Activated CD4-positive, alpha-beta T cell treated with anti-CD3 and anti-CD28 coated beads for 36 hours (primary cell): Measurements from ENCODE around the gene LMF2. TPM values are rescaled to one million over a fixed set of nuclear protein-coding genes. Genes with fewer than 3 reads are reported as not detected.

ENCODE experiments used
- total RNA-seq, 2 experiments: library from RNA; stranded (reverse); gene quantifications; one replicate each; pipeline ENCODE4 v1.2.3, GENCODE V29; 2021

Gene LMF2
- total RNA-seq, 2 experiments from 2014 or later, result 46.8 to 49.4 TPM

Other genes starting within 250 kb of the LMF2 start
- gene MAPK12, start 246.0 kb downstream of the LMF2 start, total RNA-seq, result 1 to 10 TPM; 5.4 to 8.1 TPM
- 10 to 100 TPM; 11.6 to 13.6 TPM for gene MAPK11, start 237.3 kb downstream of the LMF2 start, total RNA-seq
- gene PLXNB2, start 200.1 kb downstream of the LMF2 start, total RNA-seq, result 1 to 10 TPM; 5.5 to 6.3 TPM
- gene DENND6B, start 180.7 kb downstream of the LMF2 start, total RNA-seq, result 1 to 10 TPM; 2.8 TPM
- gene PPP6R2, start 164.4 kb downstream of the LMF2 start, total RNA-seq, result 10 to 100 TPM; 37.3 to 39.5 TPM
- gene SBF1, start 32.7 kb downstream of the LMF2 start, total RNA-seq, result 10 to 100 TPM; 97.6 TPM
- 1 to 10 TPM; 7.5 to 7.9 TPM for gene ADM2, start 26.2 kb downstream of the LMF2 start, total RNA-seq
- under 1 TPM; 0.32 to 0.44 TPM for gene MIOX, start 20.8 kb downstream of the LMF2 start, total RNA-seq
- gene NCAPH2, start 522 bp upstream of the LMF2 start, total RNA-seq, result 100 to 1,000 TPM; 115 to 123 TPM
- 1 to 10 TPM; 2.4 to 5.6 TPM for gene SCO2, start 17.9 kb upstream of the LMF2 start, total RNA-seq
- gene TYMP, start 22.3 kb upstream of the LMF2 start, total RNA-seq, result 10 to 100 TPM; 26.9 to 44.3 TPM
- gene KLHDC7B, start 38.2 kb upstream of the LMF2 start, total RNA-seq, result 1 to 10 TPM; 5.7 to 6.4 TPM
- 1 to 10 TPM; 3.8 TPM for gene SYCE3, start 55.2 kb upstream of the LMF2 start, total RNA-seq
- 10 to 100 TPM; 42.5 to 51.4 TPM for gene CPT1B, start 70.7 kb upstream of the LMF2 start, total RNA-seq
- gene CHKB, start 75.1 kb upstream of the LMF2 start, total RNA-seq, result 10 to 100 TPM; 68.2 to 79.7 TPM
- under 1 TPM; 0.14 TPM for gene MAPK8IP2, start 93.1 kb upstream of the LMF2 start, total RNA-seq
- gene ARSA, start 120.5 kb upstream of the LMF2 start, total RNA-seq, result 10 to 100 TPM; 14.9 to 15.4 TPM
- gene SHANK3, start 165.1 kb upstream of the LMF2 start, total RNA-seq, result under 1 TPM; 0.14 to 0.16 TPM
- gene ACR, start 230.5 kb upstream of the LMF2 start, total RNA-seq, result not detected